Vagina (tissue), 2 donors: ENCODE data around the gene MTERF4. TPM values are rescaled to one million over a fixed set of nuclear protein-coding genes. Genes with fewer than 3 reads are reported as not detected.

ENCODE experiments used
- DNase-seq, 2 donors: peaks; one replicate each; pipeline ENCODE4 v3.0.0-alpha.2; 2017; ENCODE audit errors: extremely low spot score in 2 of 2
- H3K27ac ChIP-seq: fragments of 200-600 bp; sonication (generic); one replicate; pipeline ENCODE4 v1.5.1; 2019
- H3K27me3 ChIP-seq: fragments of 200-600 bp; sonication (generic); one replicate; pipeline ENCODE4 v1.5.1; 2019
- H3K36me3 ChIP-seq, 2 donors: fragments of 200-600 bp; sonication (generic); one replicate each; pipeline ENCODE4 v1.5.1; 2017 to 2019
- H3K4me1 ChIP-seq: fragments of 200-600 bp; sonication (generic); one replicate; pipeline ENCODE4 v1.5.1; 2019
- H3K4me3 ChIP-seq, 2 donors: fragments of 200-600 bp; sonication (generic); 1 replicate in 1 of 2; 2 replicates in 1 of 2; pipeline ENCODE4 v1.5.1; 2016 to 2019
- H3K9me3 ChIP-seq: fragments of 200-600 bp; sonication (generic); one replicate; pipeline ENCODE4 v1.5.1; 2019
- POLR2A ChIP-seq, 2 donors: fragments of 450-650 bp; IDR thresholded peaks; one replicate each; pipeline ENCODE4 v1.6.1; 2017; ENCODE audit warnings: antibody characterized with exemption in 2 of 2, mild to moderate bottlenecking in 2 of 2, moderate library complexity in 2 of 2
- POLR2AphosphoS5 ChIP-seq, 2 donors: sonication (generic); formaldehyde crosslinking; IDR thresholded peaks; one replicate each; pipeline ENCODE4 v1.9.0; 2017; ENCODE audit warnings: antibody characterized with exemption in 2 of 2, mild to moderate bottlenecking in 2 of 2, low read depth in 1 of 2; ENCODE audit not compliant: insufficient read depth in 1 of 2
- intact Hi-C: fragments of 100-400 bp; cut with DNase I; formaldehyde crosslinking; loops from one replicate; pipeline ENCODE4 v1.15.1; 2023
- total RNA-seq: library from RNA; depleted of rRNA; stranded (reverse); fragments of >200 nt; gene quantifications from one replicate; pipeline ENCODE4 v1.2.3, GENCODE V29; 2016
- TF ChIP-seq, protein P1 (sequence below), 3 experiments: fragments of 450-650 bp in 2 of 3; fragments of 200-600 bp in 1 of 3; sonication (generic) in 1 of 3; IDR thresholded peaks; one replicate each; pipeline ENCODE4 v1.5.1; 2017 to 2019; ENCODE audit warnings: antibody characterized with exemption in 3 of 3, mild to moderate bottlenecking in 2 of 3, moderate library complexity in 2 of 3

Gene MTERF4
- total RNA-seq, 1 donor from 2014 or later: 30.2 TPM

GRCh38 chr2:241088791-241089732 is 13.0 kb downstream of the MTERF4 start:
- no peak for TF ChIP-seq POLR2AphosphoS5 (IDR thresholded peaks at IDR 0.05; ENCODE audit: insufficient read depth in 1 of 2, low read depth in 1 of 2)
- no peak for TF ChIP-seq POLR2A (IDR thresholded peaks at IDR 0.05)
- TF ChIP-seq, protein P1, sequence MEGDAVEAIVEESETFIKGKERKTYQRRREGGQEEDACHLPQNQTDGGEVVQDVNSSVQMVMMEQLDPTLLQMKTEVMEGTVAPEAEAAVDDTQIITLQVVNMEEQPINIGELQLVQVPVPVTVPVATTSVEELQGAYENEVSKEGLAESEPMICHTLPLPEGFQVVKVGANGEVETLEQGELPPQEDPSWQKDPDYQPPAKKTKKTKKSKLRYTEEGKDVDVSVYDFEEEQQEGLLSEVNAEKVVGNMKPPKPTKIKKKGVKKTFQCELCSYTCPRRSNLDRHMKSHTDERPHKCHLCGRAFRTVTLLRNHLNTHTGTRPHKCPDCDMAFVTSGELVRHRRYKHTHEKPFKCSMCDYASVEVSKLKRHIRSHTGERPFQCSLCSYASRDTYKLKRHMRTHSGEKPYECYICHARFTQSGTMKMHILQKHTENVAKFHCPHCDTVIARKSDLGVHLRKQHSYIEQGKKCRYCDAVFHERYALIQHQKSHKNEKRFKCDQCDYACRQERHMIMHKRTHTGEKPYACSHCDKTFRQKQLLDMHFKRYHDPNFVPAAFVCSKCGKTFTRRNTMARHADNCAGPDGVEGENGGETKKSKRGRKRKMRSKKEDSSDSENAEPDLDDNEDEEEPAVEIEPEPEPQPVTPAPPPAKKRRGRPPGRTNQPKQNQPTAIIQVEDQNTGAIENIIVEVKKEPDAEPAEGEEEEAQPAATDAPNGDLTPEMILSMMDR (IDR thresholded peaks at IDR 0.05): no peak
- Histone ChIP-seq H3K36me3 (peaks cover 0 to 62% of the 10 kb centered on the region in 2 donors), H3K9me3 (no peaks in the 10 kb centered on the region), H3K4me1 (no peaks in the 10 kb centered on the region), H3K4me3 (no peak overlapping the region), H3K27me3 (no peaks in the 10 kb centered on the region), H3K27ac (no peak overlapping the region)
- DNase-seq: no peak
- intact Hi-C loops: no loop called here

DNA sequence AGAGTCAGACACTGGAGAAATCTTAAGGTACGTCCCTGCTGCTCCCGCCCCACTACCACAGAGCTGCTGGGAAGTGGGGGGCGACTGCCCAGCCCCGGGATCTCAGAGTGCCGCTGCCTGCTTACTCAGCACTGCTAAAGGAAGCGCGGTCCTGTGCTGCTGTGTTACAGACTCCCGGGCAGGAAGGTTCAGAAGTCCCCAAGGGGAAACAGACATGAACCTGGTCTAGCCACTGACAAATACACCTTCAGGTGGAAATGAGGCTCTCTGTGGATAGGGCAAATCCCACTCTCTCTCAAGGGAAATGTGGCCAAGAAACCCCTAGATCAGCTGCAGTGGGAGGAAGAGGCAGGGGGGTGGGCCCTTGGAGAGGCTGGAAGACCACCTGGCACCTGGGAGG is 13.7 kb downstream of the MTERF4 start:
- Histone ChIP-seq H3K4me1 (no peaks in the 10 kb centered on the region), H3K9me3 (no peaks in the 10 kb centered on the region), H3K27me3 (no peaks in the 10 kb centered on the region), H3K27ac (no peak overlapping the region), H3K36me3 (peaks cover 0 to 56% of the 10 kb centered on the region in 2 donors), H3K4me3 (no peak overlapping the region)
- no peak for DNase-seq
- TF ChIP-seq POLR2AphosphoS5 (IDR thresholded peaks at IDR 0.05; ENCODE audit: insufficient read depth in 1 of 2, low read depth in 1 of 2) (no peak), POLR2A (IDR thresholded peaks at IDR 0.05) (no peak)
- TF ChIP-seq, protein P1 (IDR thresholded peaks at IDR 0.05): no peak
- intact Hi-C loops: no loop called here

DNA sequence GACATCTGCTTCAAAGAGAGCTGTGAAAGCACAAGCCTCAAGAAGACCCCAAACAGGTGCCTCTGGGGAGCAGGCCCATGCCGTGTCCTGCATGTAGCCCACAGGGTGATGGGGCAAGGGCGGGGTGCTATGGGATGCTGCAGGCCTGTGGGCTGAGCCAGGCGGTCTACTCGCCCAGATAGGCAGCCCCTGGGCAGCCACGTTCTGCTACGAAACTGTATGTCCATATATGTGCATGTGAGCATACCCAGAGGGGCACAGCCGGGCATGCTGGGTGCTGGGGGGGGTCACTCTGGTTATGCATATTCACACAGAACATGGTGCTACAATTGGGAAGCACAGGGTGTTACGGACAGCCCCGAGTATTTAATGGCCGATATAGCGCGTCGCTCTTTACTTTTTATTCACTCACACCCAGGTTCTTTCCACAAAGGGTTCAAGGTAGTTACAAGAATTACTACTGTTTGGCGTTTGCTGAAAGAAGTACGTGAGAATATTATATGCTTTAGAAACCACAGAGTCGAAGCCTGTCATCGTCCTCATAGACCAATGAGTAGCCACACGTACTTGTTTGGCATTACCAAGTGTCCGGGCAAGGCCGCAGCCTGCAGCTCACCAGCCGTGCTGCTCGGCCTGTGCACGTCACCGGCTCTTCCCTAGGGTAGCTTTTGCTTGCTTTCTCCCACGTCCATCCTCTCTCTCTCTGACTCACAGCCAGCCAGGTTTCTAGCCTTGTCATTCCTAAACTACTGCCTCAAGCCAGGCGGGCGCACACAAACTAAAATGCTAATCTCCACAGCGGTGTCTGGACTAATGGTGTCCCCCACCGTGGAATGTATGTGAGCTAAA is 14.4 kb downstream of the MTERF4 start:
- Histone ChIP-seq H3K27me3 (no peaks in the 10 kb centered on the region), H3K4me3 (no peak overlapping the region), H3K4me1 (no peaks in the 10 kb centered on the region), H3K9me3 (no peaks in the 10 kb centered on the region), H3K27ac (no peak overlapping the region), H3K36me3 (peaks cover 0 to 50% of the 10 kb centered on the region in 2 donors)
- TF ChIP-seq, protein P1 (IDR thresholded peaks at IDR 0.05): no peak
- TF ChIP-seq POLR2AphosphoS5 (IDR thresholded peaks at IDR 0.05; ENCODE audit: insufficient read depth in 1 of 2, low read depth in 1 of 2) (no peak), POLR2A (IDR thresholded peaks at IDR 0.05) (no peak)
- DNase-seq: no peak
- intact Hi-C loops: no loop called here

DNA sequence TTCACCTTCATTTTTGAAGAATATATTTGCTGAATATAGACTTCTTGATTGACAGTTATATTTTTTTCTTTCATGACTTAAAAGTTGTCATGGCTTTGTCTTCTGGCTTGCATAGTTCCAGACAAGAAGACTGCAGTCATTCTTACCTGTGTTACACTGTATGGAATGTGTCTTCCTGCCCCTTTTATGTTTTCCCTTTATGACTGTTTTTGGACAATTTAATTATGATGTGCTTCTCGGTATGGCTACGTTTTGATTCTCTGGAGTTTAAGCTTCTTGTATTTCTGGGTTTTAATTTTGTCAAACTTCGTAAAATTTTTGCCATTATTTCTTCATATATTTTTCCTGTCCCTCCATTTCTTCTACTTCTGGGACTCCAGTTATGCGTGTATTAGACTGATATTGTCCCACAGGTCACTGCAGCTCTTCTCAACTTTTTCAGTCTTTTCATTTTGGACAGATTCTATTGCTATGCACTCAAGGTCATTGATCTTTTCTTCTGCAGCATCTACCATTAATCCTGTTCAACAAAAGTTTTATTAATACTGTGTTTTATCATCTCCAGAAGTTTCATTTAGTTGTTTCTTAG is 17.1 kb downstream of the MTERF4 start:
- TF ChIP-seq POLR2A (IDR thresholded peaks at IDR 0.05): no peak
- TF ChIP-seq, protein P1 (IDR thresholded peaks at IDR 0.05): no peak
- no peak for TF ChIP-seq POLR2AphosphoS5 (IDR thresholded peaks at IDR 0.05; ENCODE audit: insufficient read depth in 1 of 2, low read depth in 1 of 2)
- peaks cover 0 to 44% of the 10 kb centered on the region in 2 donors for H3K36me3 ChIP-seq

More for the DNA sequence above, 17.1 kb downstream of the MTERF4 start:
- DNase-seq: no peak
- intact Hi-C loops: no loop called here
- Histone ChIP-seq H3K9me3 (no peaks in the 10 kb centered on the region), H3K27ac (no peak overlapping the region), H3K4me3 (no peak overlapping the region), H3K27me3 (no peaks in the 10 kb centered on the region), H3K4me1 (no peaks in the 10 kb centered on the region)
